Stimulated activated effector memory CD8-positive, alpha-beta T cell treated with anti-CD3 and anti-CD28 coated beads, Interleukin-12 subunit alpha, Interleukin-12 subunit beta, amount 100 ng/mL, for 72 hours (primary cell): ENCODE data around the gene SMAD3.

Experiments
- ATAC-seq: fragments of 150-1000 bp; cut with Tn5 transposase; 2 replicates; pipeline ENCODE4 v1.10.0; 2021
- DNase-seq, 2 donors: peaks; one replicate each; pipeline ENCODE4 v3.0.0; 2021 to 2022; ENCODE audit warnings: low spot score in 2 of 2
- H3K27ac Mint-ChIP-seq: one replicate; pipeline ENCODE4 v1.8.0; 2022; ENCODE audit warnings: mild to moderate bottlenecking, mixed read lengths
- H3K36me3 Mint-ChIP-seq: one replicate; pipeline ENCODE4 v1.8.0; 2022; ENCODE audit warnings: mild to moderate bottlenecking, mixed read lengths
- H3K4me1 Mint-ChIP-seq: one replicate; pipeline ENCODE4 v1.8.0; 2022; ENCODE audit warnings: mixed read lengths
- H3K4me3 Mint-ChIP-seq: one replicate; pipeline ENCODE4 v1.8.0; 2022; ENCODE audit warnings: mild to moderate bottlenecking, mixed read lengths
- H3K9me3 Mint-ChIP-seq: one replicate; pipeline ENCODE4 v1.8.0; 2022; ENCODE audit warnings: mixed read lengths

The SMAD3 gene

GRCh38 chr15:67030036-67030762 is 35.2 kb upstream of the SMAD3 start:
- Mint-ChIP-seq H3K4me1 (peaks cover 12% of the 10 kb centered on the region), H3K9me3 (no peaks in the 10 kb centered on the region), H3K36me3 (no peaks in the 10 kb centered on the region), H3K27ac (no peak overlapping the region), H3K4me3 (no peak overlapping the region)
- DNase-seq (no peak), ATAC-seq (no peak)

DNA sequence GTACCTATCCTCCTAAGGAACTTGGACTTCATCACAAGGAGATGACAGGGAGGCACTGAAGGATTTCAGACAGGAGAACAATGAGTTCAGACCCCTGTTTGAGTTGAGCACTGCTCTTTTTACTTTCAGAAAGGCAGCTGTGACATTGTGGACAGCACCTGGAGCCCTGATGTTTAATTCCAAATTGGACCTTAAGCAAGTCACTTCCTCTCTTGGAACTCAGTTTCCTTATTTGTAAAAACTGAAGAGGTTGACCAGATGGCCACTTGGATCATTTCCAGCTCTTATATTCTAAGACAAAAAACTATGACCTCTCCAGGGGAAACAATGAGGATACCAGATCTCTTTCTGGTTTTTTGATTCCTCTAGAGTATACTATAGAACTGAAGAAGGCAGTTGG is 34.1 kb upstream of the SMAD3 start:
- no peak overlapping the region for H3K27ac Mint-ChIP-seq
- ATAC-seq (no peak), DNase-seq (no peak)
- H3K9me3 Mint-ChIP-seq, result no peaks in the 10 kb centered on the region
- peaks cover 5% of the 10 kb centered on the region for H3K4me1 Mint-ChIP-seq
- no peak overlapping the region for H3K4me3 Mint-ChIP-seq
- H3K36me3 Mint-ChIP-seq, result no peaks in the 10 kb centered on the region

DNA sequence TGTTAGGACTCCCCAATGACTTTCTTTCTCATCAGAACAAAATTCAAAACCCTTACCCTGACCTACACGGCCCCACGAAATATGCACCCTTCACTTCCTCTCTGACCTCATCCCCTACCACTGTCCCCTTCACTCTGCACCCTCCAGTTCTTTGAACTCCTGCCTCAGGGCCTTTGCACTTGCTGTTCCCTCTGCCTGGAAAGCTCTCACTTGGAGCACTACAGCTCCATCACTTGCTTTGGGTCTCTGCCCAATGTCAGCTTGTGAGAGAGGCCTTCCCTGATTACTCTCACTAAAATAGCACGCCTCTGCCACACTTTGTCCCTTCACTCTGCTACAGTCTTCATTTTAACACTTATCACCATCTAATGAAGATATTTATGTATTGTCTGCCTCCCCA is 32.8 kb upstream of the SMAD3 start:
- Mint-ChIP-seq H3K4me1 (peaks cover 5% of the 10 kb centered on the region), H3K9me3 (no peaks in the 10 kb centered on the region), H3K4me3 (no peak overlapping the region), H3K27ac (no peak overlapping the region), H3K36me3 (no peaks in the 10 kb centered on the region)
- DNase-seq (no peak), ATAC-seq (no peak)

GRCh38 chr15:67033012-67033411 is 32.4 kb upstream of the SMAD3 start:
- DNase-seq, result no peak
- Mint-ChIP-seq H3K36me3 (no peaks in the 10 kb centered on the region), H3K4me3 (no peak overlapping the region), H3K9me3 (no peaks in the 10 kb centered on the region), H3K4me1 (peaks cover 8% of the 10 kb centered on the region), H3K27ac (no peak overlapping the region)
- ATAC-seq, result peak; percentile 70

DNA sequence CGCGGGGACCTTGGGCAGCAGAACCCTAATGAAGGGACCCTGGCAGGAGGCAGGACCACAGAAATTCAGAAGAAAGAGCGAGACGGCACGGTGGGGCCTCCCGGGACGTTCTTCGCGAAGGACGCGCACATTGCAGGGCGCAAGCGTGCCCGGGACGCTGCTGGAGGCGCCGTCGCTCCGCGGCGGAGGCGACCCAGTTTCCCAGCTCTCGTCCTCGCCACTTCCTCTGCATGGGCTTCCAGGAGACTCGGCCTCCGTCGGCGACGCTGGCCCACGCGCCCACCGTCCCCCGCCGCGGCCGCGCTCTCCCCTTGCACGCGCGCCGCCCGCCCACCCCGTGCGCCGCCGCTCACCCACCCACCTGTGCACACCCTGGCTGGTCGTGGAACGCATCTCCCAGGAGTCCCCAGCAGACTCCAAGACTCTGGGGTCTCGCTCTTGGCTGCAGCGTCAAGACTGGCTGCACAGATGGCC is 31.8 kb upstream of the SMAD3 start:
- no peaks in the 10 kb centered on the region for H3K36me3 Mint-ChIP-seq
- no peak overlapping the region for H3K4me3 Mint-ChIP-seq
- ATAC-seq (peak; percentile 58), DNase-seq (no peak)
- no peaks in the 10 kb centered on the region for H3K9me3 Mint-ChIP-seq
- H3K27ac Mint-ChIP-seq, result no peak overlapping the region
- H3K4me1 Mint-ChIP-seq, result peaks cover 14% of the 10 kb centered on the region

GRCh38 chr15:67035886-67036285 is 29.5 kb upstream of the SMAD3 start:
- Mint-ChIP-seq H3K27ac (no peak overlapping the region), H3K4me3 (no peak overlapping the region), H3K36me3 (no peaks in the 10 kb centered on the region), H3K9me3 (no peaks in the 10 kb centered on the region), H3K4me1 (peaks cover 27% of the 10 kb centered on the region)
- ATAC-seq, result no peak
- no peak for DNase-seq

DNA sequence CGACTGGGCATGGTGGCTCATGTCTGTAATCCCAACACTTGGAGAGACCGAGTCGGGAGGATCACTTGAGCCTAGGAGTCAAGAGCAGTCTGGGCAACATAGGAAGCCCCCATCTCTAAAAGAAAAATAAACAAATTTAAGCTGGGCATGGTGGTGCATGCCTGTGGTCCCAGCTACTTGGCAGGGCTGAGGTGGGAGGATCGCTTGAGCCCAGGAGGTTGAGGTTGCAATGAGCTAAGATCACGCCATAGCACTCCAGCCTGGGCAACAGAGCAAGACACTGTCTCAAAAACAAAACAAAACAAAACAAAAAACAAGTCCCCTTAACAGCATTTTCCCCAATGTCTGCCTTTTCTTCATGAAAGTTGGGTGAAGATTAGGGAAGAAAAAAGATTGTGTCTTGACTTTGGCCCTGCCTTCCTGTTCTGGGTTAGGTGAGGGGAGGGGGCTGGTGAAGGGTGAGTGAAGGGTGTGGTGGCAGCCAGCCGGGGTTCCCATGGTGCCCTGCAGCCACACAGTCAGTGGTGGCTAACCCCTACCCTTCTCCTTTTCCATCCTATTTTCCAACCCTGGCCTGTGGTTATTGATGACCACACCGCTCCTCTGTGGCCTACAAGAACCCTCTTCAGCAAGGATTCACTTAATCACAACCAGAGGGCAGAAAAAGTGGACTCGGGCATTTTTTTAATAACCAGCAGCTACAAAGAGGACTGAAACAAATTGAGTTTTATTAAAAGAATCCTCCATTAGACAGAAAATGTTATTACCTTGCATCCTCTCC is 28.4 kb upstream of the SMAD3 start:
- Mint-ChIP-seq H3K4me1 (peaks cover 29% of the 10 kb centered on the region), H3K36me3 (no peaks in the 10 kb centered on the region), H3K9me3 (no peaks in the 10 kb centered on the region), H3K4me3 (no peak overlapping the region), H3K27ac (no peak overlapping the region)
- DNase-seq (no peak), ATAC-seq (no peak)

- peaks cover 37% of the 10 kb centered on the region for H3K4me1 Mint-ChIP-seq
Measured at GRCh38 chr15:67037694-67038093, 27.7 kb upstream of the SMAD3 start.

DNA sequence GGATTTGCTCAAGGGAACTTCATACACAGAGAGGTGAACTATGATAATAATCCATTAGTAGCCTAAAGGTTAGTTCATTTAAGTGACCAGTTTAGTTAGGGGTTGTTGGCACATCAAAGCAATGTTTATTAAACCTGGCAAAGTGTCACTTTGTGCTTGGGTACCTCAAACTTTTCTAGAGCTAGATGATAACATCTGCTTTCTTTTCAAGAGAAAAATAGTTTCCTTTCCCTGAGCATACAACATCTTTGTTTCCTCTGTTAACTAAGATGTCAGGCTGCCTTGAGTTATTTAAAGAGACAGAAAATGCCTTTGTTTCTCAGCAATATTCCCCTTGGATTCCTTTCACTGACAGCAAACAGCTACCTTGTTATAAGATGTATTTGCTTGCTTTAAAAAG is 26.7 kb upstream of the SMAD3 start:
- Mint-ChIP-seq H3K4me1 (peaks cover 43% of the 10 kb centered on the region), H3K9me3 (no peaks in the 10 kb centered on the region), H3K27ac (no peak overlapping the region), H3K36me3 (no peaks in the 10 kb centered on the region), H3K4me3 (peak overlapping the region; percentile 41)
- no peak for DNase-seq
- no peak for ATAC-seq

More at GRCh38 chr15:67037694-67038093, 27.7 kb upstream of the SMAD3 start:
- H3K9me3 Mint-ChIP-seq, result no peaks in the 10 kb centered on the region
- H3K27ac Mint-ChIP-seq, result no peak overlapping the region
- H3K36me3 Mint-ChIP-seq, result no peaks in the 10 kb centered on the region
- no peak overlapping the region for H3K4me3 Mint-ChIP-seq
- no peak for ATAC-seq
- DNase-seq, result no peak

- no peak for DNase-seq
- H3K27ac Mint-ChIP-seq, result no peak overlapping the region
- H3K36me3 Mint-ChIP-seq, result no peaks in the 10 kb centered on the region
- peak; percentile 25 for ATAC-seq
- H3K9me3 Mint-ChIP-seq, result no peaks in the 10 kb centered on the region
- peak overlapping the region; percentile 41 for H3K4me3 Mint-ChIP-seq
- H3K4me1 Mint-ChIP-seq, result peaks cover 43% of the 10 kb centered on the region
Measured at GRCh38 chr15:67039384-67040075, 25.9 kb upstream of the SMAD3 start.

GRCh38 chr15:67040277-67040676 is 25.1 kb upstream of the SMAD3 start:
- no peaks in the 10 kb centered on the region for H3K9me3 Mint-ChIP-seq
- H3K27ac Mint-ChIP-seq, result no peak overlapping the region
- H3K4me3 Mint-ChIP-seq, result no peak overlapping the region
- ATAC-seq, result no peak
- H3K4me1 Mint-ChIP-seq, result peaks cover 38% of the 10 kb centered on the region
- DNase-seq, result no peak
- H3K36me3 Mint-ChIP-seq, result no peaks in the 10 kb centered on the region

GRCh38 chr15:67042551-67043142 is 22.8 kb upstream of the SMAD3 start:
- Mint-ChIP-seq H3K4me3 (no peak overlapping the region), H3K27ac (no peak overlapping the region), H3K4me1 (peaks cover 38% of the 10 kb centered on the region), H3K9me3 (no peaks in the 10 kb centered on the region), H3K36me3 (no peaks in the 10 kb centered on the region)
- no peak for DNase-seq
- ATAC-seq, result peak; percentile 89

- DNase-seq (no peak), ATAC-seq (no peak)
- H3K4me1 Mint-ChIP-seq, result peaks cover 24% of the 10 kb centered on the region
- no peaks in the 10 kb centered on the region for H3K36me3 Mint-ChIP-seq
- H3K27ac Mint-ChIP-seq, result no peak overlapping the region
- no peak overlapping the region for H3K4me3 Mint-ChIP-seq
- no peaks in the 10 kb centered on the region for H3K9me3 Mint-ChIP-seq
Measured at GRCh38 chr15:67043939-67044771, 21.2 kb upstream of the SMAD3 start.

- Mint-ChIP-seq H3K27ac (no peak overlapping the region), H3K9me3 (no peaks in the 10 kb centered on the region), H3K4me3 (no peak overlapping the region), H3K4me1 (peaks cover 28% of the 10 kb centered on the region), H3K36me3 (no peaks in the 10 kb centered on the region)
- no peak for DNase-seq
- no peak for ATAC-seq
Measured at GRCh38 chr15:67047149-67047661, 18.2 kb upstream of the SMAD3 start.
